Gastrocnemius medialis (tissue), 4 donors: ENCODE measurements around the gene MGRN1. TPM values are rescaled to one million over a fixed set of nuclear protein-coding genes. Genes with fewer than 3 reads are reported as not detected.
A peak's percentile ranks its signal among the peaks of the same experiment; 100 is the strongest.
"Not testable (repeated sequence)": the region's sequence is repeated elsewhere in the genome, so short reads cannot be mapped to it uniquely, and the experiment has no call there.

ENCODE experiments used
- ATAC-seq, 2 donors: fragments of 150-250 bp; one replicate each; pipeline ENCODE4 v1.9.1; 2016
- DNase-seq, 2 donors: peaks; one replicate each; pipeline ENCODE4 v3.0.0-alpha.2; 2019
- H3K27ac ChIP-seq, 4 donors: fragments of 200-600 bp; sonication (generic); 1 replicate in 1 of 4; 2 replicates in 3 of 4; pipeline ENCODE4 v1.5.1; 2016 to 2018; ENCODE audit warnings: mild to moderate bottlenecking in 2 of 4, moderate library complexity in 1 of 4
- H3K27me3 ChIP-seq, 3 donors: fragments of 200-600 bp; sonication (generic) in 2 of 3; 1 replicate in 1 of 3; 2 replicates in 2 of 3; pipeline versions ENCODE4 v1.5.1 to v1.6.0; 2016 to 2019; ENCODE audit warnings: mild to moderate bottlenecking in 1 of 3, moderate library complexity in 1 of 3
- H3K36me3 ChIP-seq, 2 donors: fragments of 200-600 bp; sonication (generic) in 1 of 2; one replicate each; pipeline ENCODE4 v1.5.1; 2017 to 2018
- H3K4me1 ChIP-seq, 2 donors: fragments of 200-600 bp; sonication (generic) in 1 of 2; one replicate each; pipeline ENCODE4 v1.5.1; 2016 to 2017; ENCODE audit warnings: mild to moderate bottlenecking in 2 of 2
- H3K4me3 ChIP-seq, 4 donors: fragments of 200-600 bp; sonication (generic) in 3 of 4; 1 replicate in 1 of 4; 2 replicates in 3 of 4; pipeline ENCODE4 v1.5.1; 2016 to 2019; ENCODE audit warnings: mild to moderate bottlenecking in 2 of 4
- H3K9me3 ChIP-seq, 3 donors: fragments of 200-600 bp; sonication (generic) in 2 of 3; 1 replicate in 1 of 3; 2 replicates in 2 of 3; pipeline ENCODE4 v1.5.1; 2016 to 2019
- CTCF ChIP-seq, 5 experiments: fragments of 450-650 bp in 3 of 5; fragments of 200-600 bp in 2 of 5; sonication (generic) in 2 of 5; IDR thresholded peaks in 4 of 5; conservative IDR thresholded peaks in 1 of 5; 1 replicate in 4 of 5; 2 replicates in 1 of 5; pipeline ENCODE4 v1.5.1; 2016 to 2019; ENCODE audit warnings: antibody characterized with exemption in 5 of 5, mild to moderate bottlenecking in 3 of 5, moderate library complexity in 3 of 5
- POLR2A ChIP-seq, 2 donors: fragments of 450-650 bp; IDR thresholded peaks; one replicate each; pipeline ENCODE4 v1.6.1; 2017; ENCODE audit warnings: antibody characterized with exemption in 2 of 2, mild to moderate bottlenecking in 2 of 2, moderate library complexity in 2 of 2
- in situ Hi-C, 4 donors: fragments of 200-750 bp; cut with MboI; loops; one replicate each; pipeline versions ENCODE4 v1.15.0 to v1.8.0; 2017; ENCODE audit warnings: low sequenced_read_pairs in 4 of 4
- intact Hi-C: fragments of 100-400 bp; cut with DNase I; formaldehyde crosslinking; loops from one replicate; pipeline ENCODE4 v1.15.1; 2023; ENCODE audit warnings: low total_unique reads
- total RNA-seq, 4 donors: library from RNA; depleted of rRNA; stranded (reverse); fragments of >200 nt; gene quantifications; one replicate each; pipeline versions ENCODE4 v1.1.0 to v1.2.3, GENCODE V29; 2016

Gene MGRN1
- total RNA-seq, 4 donors from 2014 or later: 33.8 to 62.9 (median 55.0) TPM

GRCh38 chr16:4649744-4650442, 25.3 kb downstream of the MGRN1 start:
- DNase-seq: no peak
- intact Hi-C loops (no loop called here), in situ Hi-C loops (no loop called here)
- Histone ChIP-seq H3K27ac (peak overlapping the region in 1 of 4 donors; percentile 27), H3K36me3 (peaks cover 0 to 44% of the 10 kb centered on the region in 2 donors), H3K9me3 (no peaks in the 10 kb centered on the region), H3K27me3 (no peaks in the 10 kb centered on the region), H3K4me3 (no peak overlapping the region), H3K4me1 (peaks cover 0 to 3% of the 10 kb centered on the region in 2 donors)
- ATAC-seq: no peak
- no peak for TF ChIP-seq POLR2A (IDR thresholded peaks at IDR 0.05)

- Histone ChIP-seq H3K27ac (peak overlapping the region in 1 of 4 donors; percentile 27), H3K36me3 (peaks cover 0 to 46% of the 10 kb centered on the region in 2 donors)
- ATAC-seq: peak; percentile 54 to 78
- H3K4me3 ChIP-seq, H3K4me1 ChIP-seq, intact Hi-C loops, H3K27me3 ChIP-seq, in situ Hi-C loops, H3K9me3 ChIP-seq: not testable (repeated sequence)
- TF ChIP-seq CTCF (IDR thresholded peaks at IDR 0.05 in 4 of 5, conservative IDR thresholded peaks at IDR 0.05 in 1 of 5): peak; percentile 46 to 80 (median 63)
- DNase-seq: peak in 1 of 2 donors; percentile 60
Measured at GRCh38 chr16:4650443-4651074, 25.9 kb downstream of the MGRN1 start.

GRCh38 chr16:4651827-4652226, 27.2 kb downstream of the MGRN1 start:
- Histone ChIP-seq H3K27me3 (no peaks in the 10 kb centered on the region), H3K4me3 (no peak overlapping the region), H3K36me3 (peaks cover 0 to 57% of the 10 kb centered on the region in 2 donors), H3K9me3 (no peaks in the 10 kb centered on the region), H3K4me1 (peaks cover 0 to 3% of the 10 kb centered on the region in 2 donors), H3K27ac (no peak overlapping the region)
- in situ Hi-C loops: no loop called here
- DNase-seq (no peak), ATAC-seq (no peak)
- intact Hi-C loops: no loop called here
- TF ChIP-seq CTCF (IDR thresholded peaks at IDR 0.05 in 4 of 5, conservative IDR thresholded peaks at IDR 0.05 in 1 of 5) (no peak), POLR2A (IDR thresholded peaks at IDR 0.05) (no peak)

- peaks cover 0 to 3% of the 10 kb centered on the region in 2 donors for H3K4me1 ChIP-seq
- H3K4me3 ChIP-seq: no peak overlapping the region
- DNase-seq (no peak), ATAC-seq (no peak)
- no peak overlapping the region for H3K27ac ChIP-seq
- intact Hi-C loops (no loop called here), in situ Hi-C loops (no loop called here)
- H3K36me3 ChIP-seq: peaks cover 0 to 63% of the 10 kb centered on the region in 2 donors
- no peaks in the 10 kb centered on the region for H3K9me3 ChIP-seq
- H3K27me3 ChIP-seq: no peaks in the 10 kb centered on the region
- TF ChIP-seq POLR2A (IDR thresholded peaks at IDR 0.05) (no peak), CTCF (IDR thresholded peaks at IDR 0.05 in 4 of 5, conservative IDR thresholded peaks at IDR 0.05 in 1 of 5) (no peak)
Measured at GRCh38 chr16:4652561-4652960, 27.9 kb downstream of the MGRN1 start.
